GM21423 (cell line): ENCODE results near the gene HNF1B.

Source experiments
- ATAC-seq: cut with Tn5 transposase; IDR thresholded peaks from one replicate; pipeline ENCODE4 v1.9.1; 2021; ENCODE audit warnings: mild to moderate bottlenecking, moderate library complexity; ENCODE audit not compliant: unreplicated experiment

The HNF1B gene

DNA sequence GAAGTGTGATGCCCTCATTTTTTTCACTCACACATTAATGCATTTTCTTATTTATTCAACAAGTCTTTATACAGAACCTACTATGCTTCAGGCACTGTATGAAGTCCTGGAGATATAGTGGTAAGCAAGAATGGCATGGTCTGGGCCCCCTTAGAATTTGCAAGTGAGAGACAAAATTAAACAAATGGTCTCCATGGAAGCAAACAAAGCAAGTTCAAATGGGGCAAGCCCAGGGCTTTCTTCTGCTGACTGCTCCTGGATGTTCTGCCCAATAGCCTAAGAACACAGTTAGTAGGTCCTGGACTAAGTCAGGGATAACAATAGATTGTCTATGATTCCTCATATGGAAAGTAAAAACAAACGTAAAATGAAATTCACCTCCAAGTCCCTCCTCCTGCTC lies 70.3 kb downstream of the HNF1B start:
- ATAC-seq = no peak

DNA sequence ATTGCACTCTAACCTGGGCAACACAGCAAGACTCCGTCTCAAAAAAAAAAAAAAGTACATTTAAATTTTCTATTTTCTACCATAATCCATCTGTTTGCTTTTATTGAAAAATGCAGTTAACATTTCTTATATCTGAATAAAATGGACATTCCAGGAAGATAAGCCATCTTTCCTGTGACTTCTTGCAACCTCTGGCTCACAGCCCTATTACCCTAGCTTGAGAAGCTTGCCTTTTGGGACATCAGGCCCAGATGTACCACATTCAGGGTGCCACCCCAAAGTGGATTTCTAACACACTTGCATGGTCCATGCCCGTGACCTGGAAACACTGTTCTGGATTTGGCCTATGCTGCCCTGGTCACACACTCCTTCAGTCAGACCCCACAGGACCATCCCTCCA lies 71.5 kb downstream of the HNF1B start:
- ATAC-seq = no peak

DNA sequence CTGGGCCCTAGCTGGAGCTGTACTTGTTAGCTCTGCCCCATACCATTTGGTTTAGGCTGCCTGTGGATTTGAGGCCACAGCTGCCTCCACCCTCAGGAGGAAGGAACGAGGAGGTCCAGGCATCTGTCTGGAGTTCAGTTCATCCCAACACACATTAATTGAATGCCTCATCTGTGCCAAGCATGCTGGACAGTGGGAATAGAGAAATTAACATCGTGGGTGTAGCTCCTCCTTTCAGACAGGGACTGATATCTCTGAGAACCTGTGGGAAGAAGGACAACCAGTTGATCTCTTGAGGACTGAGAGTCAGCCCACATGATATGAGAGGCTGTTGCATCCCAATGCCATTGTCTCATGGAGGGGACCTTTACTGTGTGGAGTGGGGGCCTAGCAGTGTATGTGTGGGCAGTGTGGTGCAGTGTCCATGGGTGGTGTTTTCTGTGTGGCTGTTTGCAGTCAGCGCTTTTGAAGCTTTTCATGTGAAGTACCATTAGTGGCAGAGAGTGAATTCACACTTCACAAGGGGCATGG lies 72.2 kb downstream of the HNF1B start:
- no peak for ATAC-seq

GRCh38 chr17:37671824-37672547 lies 72.9 kb downstream of the HNF1B start:
- ATAC-seq = no peak

DNA sequence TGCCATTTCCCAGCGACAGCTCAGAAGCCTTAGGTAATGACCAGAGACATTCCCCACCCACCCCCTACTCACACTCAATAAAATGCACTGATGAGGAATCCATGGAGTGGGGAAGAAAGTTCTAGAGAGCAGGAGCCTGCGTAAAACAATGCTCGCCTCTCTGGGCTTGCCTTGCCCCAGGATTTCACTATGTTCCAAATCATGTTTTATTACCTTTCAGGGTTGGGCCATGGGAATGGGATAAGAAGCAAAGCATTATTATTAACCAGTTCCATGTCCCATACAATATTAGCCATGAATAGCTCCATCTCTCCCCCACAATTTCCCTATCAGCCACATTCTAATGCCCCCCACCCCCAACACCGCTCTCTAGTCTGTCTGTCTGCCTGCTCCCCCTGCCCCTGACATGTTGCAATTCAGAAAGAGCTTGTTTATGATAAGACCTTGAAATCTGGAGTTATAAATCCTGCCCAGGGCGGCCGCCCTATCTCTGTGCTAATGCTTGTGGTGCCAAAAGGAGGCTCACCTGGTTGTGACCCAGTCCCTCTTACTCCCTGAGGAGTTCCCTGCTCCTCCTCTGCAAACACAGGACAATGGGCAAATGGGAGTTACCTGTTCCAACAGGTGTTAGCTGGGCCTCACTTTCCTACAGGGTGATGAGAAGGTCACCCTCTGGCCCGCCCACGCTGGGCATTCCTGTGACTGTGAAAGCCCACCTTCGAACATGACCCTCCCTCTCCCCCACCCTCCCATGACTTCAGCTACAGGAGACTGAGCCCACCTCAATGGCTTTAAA lies 73.6 kb downstream of the HNF1B start:
- ATAC-seq = no peak

DNA sequence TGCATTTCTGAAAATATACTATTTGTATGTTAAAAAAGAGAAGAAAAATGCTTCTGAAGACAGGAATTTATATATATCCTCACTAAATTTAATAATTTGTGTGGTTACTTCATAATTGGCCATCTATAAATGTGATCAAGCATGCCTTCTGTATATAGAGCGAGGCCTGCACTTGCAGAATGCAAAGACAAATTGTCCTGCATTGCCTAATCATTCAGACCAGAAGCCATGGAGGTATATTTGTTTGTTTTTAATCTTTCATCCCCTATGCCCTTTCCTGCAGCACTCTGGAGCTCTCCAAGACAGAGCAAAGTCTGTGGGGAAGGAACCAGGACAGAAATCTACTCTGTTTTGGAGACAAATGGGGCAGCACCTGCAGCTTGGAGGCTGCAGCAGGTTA lies 77.8 kb downstream of the HNF1B start:
- no peak for ATAC-seq

DNA sequence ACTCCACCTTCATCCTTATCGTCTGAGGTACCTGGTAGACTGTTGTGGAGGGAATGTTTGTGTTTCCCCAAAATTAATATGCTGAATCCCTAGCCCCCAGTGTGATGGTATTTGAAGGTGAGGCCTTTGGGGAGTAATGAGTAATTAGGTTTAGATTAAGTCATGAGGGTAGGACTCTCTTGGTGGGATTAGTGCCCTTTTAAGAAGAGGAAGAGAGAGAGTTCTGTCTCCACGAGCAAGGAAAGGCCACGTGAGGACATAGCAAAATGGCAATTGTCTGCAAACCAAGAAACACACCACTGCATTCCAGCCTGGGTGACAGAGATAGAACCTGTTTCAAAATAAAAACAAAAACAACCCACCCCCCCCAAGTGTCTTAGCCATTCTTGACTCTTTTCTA lies 80.6 kb downstream of the HNF1B start:
- ATAC-seq = no peak

- ATAC-seq = no peak
Measured at GRCh38 chr17:37662353-37662752, 82.5 kb downstream of the HNF1B start.

GRCh38 chr17:37661400-37662014 lies 83.4 kb downstream of the HNF1B start:
- ATAC-seq = no peak

- no peak for ATAC-seq
Measured at GRCh38 chr17:37659925-37660324, 84.9 kb downstream of the HNF1B start.

GRCh38 chr17:37657202-37657601 lies 87.7 kb downstream of the HNF1B start:
- ATAC-seq = no peak

DNA sequence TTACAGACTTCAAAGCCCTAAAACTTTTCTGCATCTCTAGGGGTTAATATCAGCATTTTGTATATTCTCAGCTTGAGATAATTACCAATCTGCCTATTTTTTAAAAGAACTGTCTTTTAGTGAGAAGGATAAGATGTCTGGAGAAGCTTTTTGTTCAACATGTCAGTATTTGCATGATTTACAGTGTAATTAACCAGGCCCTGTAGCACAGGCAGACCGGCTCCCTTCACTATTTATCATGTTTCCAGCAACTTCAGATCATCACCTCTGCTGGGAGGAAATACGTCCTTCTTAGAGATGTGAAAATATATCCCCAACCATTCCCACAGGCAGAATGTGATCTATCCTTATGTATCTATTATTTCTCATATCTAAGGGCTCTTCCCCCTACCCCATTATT lies 93.0 kb downstream of the HNF1B start:
- ATAC-seq = no peak

DNA sequence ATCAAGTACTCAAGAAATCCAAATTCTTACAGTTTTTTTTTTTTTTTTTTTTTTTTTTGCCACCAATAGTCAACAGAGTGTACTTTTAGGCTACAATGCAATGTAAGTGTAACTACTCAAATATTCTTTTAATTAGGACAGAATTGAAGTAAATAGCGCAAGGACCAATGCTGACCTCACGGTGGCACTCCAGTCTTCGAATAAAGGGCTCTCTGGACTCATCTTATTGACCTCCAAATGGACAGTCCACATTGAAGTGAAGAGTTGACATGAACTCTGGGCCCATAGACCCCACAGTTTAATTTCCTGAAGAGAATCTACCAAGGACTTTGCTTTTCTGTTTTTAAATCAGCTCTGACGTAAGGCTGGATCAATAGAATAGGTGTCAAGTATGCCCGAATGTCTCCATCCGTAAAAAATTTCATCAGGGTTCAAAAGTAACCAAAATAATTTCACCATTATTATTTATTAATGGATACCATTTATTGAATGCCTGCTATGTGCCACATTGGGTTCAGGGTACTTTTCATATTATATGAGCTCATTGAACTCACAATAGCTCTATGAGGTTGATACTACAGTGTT lies 94.3 kb downstream of the HNF1B start:
- no peak for ATAC-seq

- ATAC-seq = no peak
Measured at GRCh38 chr17:37648555-37648954, 96.3 kb downstream of the HNF1B start.

DNA sequence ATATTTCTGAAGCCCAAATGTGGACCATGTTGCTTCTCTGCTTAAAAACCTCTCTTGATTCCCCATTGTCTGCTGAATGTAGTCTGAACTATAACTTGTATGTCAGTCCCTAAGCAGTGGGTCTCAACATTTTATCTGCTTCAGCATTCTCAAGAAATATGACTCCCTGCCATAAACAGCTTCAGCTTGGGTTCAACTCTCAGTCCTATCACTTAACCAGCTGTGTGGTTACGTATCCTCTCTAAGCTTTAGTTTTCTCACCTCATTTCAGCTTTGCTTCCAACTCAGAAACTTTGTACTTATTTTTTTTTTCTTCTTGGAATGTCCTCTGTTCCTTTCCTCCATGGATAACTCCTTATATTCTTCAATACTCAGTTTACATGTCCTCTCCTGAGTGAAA lies 97.0 kb downstream of the HNF1B start:
- no peak for ATAC-seq

DNA sequence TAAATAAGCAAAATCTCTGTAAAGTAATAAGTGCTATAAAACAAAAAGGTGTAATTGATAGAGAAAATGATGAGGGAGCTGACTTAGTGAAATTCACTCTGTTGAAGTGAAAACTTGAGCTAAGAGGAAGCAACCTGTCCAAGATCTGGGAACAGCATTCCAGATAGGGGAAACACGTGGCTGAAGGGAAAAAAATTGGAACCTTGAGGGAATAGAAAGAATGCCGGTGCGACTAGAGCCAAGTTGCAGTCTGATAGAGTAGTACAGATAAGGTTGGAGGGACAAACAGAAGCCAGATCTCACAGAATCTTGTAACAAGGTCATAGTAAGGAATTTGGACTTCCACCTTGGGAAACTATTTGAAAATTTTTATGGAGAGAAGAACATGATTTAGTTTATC lies 101.0 kb downstream of the HNF1B start:
- no peak for ATAC-seq

- ATAC-seq = peak; percentile 90
Measured at GRCh38 chr17:37643118-37643766, 101.6 kb downstream of the HNF1B start, which contains the start of gene DDX52. Gene DDX52 (minus strand): TSS chr17:37643446. CDS start chr17:37643420, 26 bp downstream.

- ATAC-seq = no peak
Measured at GRCh38 chr17:37642681-37643080, 102.2 kb downstream of the HNF1B start.

GRCh38 chr17:37640015-37640414 lies 104.8 kb downstream of the HNF1B start:
- no peak for ATAC-seq

DNA sequence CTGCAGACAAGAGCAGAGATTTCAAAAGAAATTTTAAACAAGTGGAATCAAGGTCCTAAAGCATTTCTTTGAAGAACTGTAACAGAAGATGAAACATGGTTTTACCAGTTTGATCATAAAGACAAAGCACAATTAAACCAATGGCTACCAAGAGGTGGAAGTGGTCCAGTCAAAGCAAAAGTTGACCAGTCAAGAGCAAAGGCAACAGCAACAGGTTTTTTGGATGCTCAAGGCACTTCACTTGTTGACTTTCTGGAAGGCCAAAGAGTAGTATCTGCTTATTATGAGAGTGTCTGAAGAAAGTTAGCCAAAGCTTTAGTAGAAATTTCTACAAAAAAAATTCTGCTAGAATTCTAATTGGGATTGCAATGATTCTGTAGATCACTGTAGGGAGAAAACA lies 106.9 kb downstream of the HNF1B start:
- no peak for ATAC-seq
